GM19372 (cell line): ENCODE results near the gene NRL.
A peak's percentile ranks its signal among the peaks of the same experiment; 100 is the strongest.

Experiments
- ATAC-seq: cut with Tn5 transposase; IDR thresholded peaks from one replicate; pipeline ENCODE4 v1.9.1; 2021; ENCODE audit warnings: mild to moderate bottlenecking, low read depth, moderate library complexity; ENCODE audit not compliant: unreplicated experiment

Gene NRL

DNA sequence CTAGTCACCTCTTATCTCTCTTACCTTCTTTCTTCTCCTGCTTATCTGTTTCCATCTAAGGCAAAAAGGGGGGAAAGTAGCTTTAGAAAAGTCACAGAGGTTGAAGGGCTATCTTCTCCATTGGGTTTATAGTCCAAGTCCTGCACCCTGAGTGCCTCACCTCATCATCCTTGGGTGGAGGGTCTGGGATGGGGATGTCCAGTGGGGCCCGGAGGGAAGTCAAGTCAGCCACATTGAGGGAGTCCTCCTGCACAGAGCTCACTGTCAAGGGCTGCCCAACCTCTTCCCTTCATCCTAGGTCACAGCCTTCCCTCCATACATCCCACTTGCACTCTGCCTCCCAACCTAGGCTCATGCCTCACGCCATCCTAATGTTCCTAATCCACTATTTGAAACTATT is 30.5 kb upstream of the NRL start:
- no peak for ATAC-seq

DNA sequence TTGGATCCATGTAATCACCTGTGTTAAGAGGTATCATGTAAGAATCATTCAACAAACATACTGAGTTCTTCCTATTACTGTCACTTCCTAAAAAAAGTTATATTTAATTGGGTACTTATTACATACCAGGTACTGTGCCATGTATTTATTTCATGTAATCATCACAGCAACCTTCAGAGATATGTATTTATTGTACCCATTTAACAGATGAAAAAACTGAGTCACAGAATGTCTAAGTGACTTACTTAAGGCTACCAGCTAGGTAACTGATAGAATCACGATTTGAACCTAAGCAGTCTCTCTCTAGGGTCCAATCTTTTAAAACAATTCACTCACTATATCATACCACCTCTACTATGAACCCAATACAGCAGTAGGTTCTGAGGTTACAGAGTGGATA is 29.7 kb upstream of the NRL start:
- ATAC-seq = no peak

DNA sequence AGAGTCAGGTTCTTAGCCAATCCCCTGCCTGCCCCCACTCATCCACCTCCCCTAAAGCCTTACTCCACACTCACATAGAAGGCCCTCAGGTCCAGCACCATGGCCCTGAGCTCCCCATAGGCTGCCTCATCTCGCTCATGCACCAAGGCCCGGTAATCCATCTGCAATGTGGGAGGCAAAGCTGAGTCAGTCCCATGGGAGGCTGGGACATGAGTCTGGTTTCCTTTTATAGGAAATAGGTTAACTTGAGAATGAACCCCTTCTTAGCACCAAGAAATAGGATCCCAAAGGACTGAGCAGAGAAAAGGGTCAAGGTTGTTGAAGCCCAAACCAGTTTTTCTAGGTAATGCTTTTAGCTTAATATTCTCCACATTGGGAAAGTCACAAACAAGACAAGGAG is 28.8 kb upstream of the NRL start:
- ATAC-seq = no peak

DNA sequence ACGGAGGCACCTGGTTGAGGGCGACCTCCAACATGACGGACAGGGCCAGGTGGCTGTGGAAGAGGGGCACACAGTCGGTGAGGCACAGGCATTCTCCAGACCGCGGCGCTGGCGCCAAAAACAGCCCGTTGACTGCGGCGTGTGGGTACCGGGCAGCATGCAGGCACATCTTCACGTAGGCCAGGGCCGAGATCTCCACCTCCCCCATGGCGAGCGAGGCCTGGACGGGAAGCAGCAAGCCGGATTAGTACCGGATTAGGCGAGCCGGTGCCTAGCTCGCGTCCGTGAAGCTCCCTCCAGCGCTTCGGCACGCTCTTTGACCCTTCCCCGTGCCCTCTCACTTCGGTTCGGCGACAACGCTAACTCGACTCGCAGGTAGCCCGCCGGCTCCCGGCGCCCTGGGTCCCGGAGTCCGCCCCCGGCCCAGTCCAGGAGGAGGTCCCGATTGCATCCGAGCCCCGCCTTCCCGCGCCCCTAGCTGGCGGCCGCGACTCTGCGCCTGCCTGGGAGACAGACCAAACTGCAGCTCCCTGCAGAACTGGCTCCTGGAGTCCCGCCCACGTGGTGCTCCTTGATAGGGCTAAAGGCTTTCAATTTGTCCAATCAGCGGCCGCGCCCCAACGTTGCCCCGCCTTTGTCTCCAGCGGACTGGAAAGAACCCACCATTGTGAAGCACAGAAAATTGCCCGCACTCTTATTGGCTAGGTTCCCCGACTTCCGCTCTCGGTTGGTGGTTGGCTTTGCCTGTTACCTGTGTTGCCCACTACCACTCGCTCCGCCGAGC is 26.5 kb upstream of the NRL start, which contains the start of gene EMC9:
Gene EMC9, minus strand, starts transcription at position 495 of the 784 bp plus-strand sequence. Its CDS starts 287 bp downstream, at position 208.
- ATAC-seq = peak; percentile 86

DNA sequence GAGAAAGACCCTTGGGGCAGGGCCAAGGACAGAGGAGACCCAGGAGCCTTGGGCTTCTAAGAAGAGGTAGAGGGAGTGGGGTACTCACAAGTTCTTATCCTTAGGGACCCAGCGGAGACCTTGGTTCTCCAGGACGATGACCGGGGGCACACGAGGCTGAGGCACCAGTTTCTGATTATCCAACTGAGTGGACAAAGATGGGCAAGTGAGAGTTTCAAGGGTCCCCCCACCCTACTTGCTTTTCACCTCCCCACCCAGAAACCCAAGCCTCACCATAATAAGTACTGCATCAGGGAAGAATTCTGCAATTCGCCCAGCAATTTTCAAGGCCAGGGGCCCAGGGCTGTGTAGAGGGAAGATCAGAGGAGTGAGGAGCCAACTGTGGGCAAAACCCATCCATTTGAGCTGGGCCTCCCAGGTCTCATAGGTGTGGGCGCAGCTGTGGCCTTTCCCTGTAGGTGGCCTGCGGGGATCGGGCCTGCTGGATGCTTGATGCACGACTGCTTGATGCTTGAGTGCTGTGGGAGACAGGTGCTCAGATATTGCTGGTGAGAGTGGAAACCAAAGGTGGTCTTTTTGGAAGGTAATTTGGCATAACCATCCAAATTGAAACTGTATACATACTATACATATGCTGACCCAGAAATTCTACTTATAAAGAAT is 24.7 kb upstream of the NRL start:
- no peak for ATAC-seq

DNA sequence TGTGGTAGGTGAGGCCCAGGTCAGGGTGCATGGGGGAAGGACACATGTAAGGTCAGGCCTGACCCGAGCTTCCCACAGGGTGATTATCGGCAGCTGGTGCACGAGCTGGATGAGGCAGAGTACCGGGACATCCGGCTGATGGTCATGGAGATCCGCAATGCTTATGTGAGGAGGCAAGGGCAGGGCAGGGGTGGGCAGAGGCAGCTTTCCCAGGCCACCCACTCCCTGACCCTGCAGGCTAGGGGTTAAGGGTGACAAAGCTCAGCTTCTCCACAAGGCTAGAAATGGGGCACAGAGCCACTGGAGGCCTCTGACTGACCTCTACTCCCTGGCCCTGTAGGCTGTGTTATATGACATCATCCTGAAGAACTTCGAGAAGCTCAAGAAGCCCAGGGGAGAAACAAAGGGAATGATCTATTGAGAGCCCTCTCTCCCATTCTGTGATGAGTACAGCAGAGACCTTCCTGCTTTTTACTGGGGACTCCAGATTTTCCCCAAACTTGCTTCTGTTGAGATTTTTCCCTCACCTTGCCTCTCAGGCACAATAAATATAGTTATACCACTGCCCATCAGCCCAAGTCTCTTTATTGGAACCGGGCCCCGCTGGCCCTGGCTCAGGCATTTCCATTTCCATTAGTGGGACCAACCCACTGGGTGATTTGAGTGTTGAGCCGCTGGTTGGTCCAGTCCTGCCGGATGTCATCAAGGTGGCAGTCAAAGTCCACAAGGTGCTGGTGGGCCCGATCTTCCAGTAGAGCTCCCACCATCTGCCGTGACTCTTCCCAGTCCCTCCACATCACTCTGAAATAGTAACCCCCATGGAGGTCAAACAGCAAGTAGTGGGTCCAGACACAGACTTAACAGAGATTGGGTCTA is 23.9 kb upstream of the NRL start:
- ATAC-seq = no peak

DNA sequence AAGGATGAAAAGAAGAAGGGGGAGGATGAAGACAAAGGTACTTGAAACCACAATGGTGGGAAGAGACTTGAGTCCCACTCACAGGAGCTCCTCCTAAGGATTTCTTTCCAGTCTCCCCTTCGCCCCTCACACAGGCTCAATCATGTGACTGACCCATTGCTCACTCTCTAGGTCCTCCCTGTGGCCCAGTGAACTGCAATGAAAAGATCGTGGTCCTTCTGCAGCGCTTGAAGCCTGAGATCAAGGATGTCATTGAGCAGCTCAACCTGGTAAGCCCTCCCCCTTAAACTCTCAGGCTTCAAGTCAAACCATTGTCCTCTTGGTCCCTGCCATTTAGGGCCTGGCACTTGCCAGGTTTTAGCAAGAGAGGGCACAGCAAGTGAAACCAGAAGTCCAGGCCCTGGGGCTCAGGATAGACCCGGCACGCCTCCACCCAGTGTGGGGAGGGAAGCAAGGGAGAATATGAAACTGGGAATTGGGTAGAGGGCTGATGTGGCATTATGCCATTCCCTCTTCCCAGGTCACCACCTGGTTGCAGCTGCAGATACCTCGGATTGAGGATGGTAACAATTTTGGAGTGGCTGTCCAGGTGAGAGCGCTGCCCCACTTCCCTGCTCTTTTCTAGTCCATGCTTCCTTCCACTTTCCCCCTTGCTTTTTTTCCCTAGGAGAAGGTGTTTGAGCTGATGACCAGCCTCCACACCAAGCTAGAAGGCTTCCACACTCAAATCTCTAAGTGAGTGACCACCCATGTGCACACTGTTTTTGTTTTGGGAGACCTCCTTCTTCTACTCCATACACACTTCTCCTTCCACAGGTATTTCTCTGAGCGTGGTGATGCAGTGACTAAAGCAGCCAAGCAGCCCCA is 23.0 kb upstream of the NRL start:
- no peak for ATAC-seq

DNA sequence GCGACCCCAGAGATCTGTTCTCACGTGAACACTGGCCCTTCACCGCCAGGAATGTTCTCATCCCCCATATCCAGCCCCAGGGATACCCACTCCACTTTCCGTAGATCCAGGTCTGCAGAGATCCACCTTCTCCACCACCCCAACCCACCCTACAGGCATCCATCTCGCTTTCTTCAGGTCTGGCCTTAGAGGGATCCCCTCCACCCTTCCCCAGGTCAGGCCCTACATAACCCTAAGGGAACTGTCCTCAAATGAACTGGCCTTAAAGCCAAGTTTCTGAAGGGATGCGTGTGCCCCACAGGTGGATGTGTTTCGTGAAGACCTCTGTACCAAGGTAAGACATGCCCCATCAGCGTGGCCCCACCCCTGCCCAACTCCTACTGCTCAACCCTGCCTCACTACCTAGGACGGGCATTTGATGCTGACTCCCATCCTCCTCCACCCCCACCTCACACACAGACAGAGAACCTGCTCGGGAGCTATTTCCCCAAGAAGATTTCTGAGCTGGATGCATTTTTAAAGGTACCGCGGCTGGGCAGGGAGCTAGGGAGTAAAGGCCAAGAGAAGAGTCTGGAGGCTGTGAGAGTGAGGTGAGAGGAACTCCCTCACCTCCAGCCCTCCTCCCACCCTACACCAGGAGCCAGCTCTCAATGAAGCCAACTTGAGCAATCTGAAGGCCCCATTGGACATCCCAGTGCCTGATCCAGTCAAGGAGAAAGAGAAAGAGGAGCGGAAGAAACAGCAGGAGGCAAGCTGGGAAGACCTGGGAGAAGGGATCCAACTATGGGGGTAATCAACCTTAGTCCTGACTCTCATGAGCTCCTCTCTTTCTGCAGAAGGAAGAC is 22.2 kb upstream of the NRL start:
- no peak for ATAC-seq

DNA sequence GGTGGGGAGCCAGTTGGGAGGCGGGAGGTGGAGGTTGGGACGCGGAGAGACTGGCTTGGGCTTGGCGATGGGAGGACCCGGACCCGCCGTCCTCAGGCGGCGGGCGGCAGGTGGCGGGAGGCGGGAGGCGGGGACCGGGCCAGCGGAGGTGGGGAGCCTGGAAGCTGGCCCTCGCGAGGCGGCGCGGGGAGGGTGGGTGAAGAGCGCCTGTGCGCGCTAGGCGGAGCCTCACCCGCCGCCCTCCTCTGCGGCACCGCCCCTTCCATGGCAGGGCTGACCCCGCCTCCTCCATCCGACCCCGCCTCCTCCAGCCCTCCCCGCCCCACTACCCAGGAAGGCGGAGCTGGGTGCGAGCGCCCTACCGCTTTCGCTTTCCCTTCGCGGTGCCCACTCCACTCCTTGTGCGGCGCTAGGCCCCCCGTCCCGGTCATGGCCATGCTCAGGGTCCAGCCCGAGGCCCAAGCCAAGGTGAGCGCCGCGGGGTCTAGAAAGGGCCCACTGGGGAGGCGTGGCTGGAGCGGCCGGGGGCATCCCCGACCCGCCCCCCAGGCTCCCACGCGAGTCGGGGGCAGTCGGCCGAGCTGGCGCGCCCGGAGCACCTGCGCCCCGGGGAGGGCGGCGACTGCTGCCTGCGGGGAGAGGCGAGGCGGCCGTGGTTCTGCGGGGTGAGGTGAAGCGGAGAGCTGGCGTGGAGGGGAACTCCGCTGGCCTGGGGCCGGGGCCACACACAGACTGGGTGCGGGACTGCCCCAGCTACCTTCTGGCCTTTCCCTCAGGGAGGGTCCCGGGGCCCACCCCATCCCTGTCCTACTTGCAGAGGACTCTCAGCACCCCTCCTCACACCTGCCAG is 21.3 kb upstream of the NRL start, which contains the start of gene PSME1:
Gene PSME1, plus strand, starts transcription at position 361 of the 850 bp plus-strand sequence. Its CDS starts 69 bp downstream, at position 430.
- peak; percentile 84 for ATAC-seq

DNA sequence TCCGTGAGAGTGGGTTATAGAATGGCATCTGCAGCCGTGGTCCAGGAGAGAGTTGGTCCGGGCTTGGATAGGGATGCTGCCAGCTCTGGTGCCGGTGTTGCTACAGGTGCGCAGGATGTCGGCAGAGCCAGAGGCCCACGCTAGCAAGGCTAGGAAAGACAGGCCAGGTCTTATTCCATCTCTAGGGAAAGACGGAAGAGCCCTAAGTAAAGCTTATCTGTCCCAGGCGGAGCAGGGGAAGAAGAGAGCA is 20.8 kb upstream of the NRL start:
- ATAC-seq = peak; percentile 0

DNA sequence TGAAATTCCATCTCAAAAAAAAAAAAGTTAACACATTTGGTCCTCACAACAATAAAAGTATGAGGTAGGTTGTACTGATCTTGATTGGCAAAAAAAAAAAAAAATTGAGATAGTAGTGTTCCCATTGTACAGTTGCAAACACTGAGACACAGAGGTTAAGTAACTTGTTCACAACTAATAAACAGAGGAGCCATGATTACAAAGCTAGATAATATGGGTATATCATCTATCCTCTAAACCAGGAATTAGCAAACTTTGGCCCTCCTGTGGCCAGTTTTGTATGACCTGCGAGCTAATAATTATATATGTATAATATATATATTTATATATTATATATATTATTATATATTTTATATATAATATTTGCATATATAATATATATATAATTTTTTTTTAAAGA is 19.0 kb upstream of the NRL start:
- ATAC-seq = no peak

DNA sequence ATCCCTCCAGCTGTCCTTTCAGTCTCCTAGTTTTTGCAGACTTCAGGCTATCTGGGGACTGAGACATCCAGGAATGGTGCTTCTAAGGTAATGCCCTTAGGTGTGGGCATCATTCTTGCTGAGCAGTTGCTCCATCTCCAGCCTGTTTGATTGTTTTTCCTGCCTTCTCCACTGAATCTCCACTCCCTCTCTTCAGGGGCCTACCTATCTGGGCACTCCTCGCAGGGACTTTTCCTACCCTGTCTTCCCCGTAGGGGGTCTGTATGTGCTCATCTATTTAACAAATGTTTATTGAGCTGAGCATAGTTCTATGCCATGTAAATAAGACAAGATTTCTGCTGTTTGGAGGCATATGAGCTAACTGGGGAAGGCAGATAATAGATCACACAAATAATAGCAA is 18.2 kb upstream of the NRL start:
- no peak for ATAC-seq

DNA sequence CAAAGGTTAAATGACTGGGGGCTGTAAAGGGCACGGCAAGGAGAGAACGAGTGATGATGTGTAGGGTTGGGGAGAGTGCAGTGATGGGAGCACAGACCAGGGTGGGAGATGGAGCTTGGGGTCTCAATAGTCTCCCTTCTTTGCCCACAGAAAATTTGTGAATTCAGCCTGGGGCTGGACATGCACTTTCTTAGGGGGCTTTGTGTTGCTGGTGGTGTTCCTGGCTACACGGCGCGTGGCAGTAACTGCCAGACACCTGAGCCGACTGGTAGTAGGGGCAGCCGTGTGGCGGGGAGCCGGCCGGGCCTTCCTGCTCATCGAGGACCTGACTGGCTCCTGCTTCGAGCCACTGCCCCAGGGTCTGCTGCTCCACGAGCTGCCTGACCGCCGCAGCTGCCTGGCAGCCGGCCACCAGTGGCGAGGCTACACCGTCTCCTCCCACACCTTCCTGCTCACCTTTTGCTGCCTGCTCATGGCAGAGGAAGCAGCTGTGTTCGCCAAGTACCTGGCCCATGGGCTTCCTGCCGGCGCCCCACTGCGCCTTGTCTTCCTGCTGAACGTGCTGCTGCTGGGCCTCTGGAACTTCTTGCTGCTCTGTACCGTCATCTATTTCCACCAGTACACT is 17.4 kb upstream of the NRL start:
- ATAC-seq = no peak

DNA sequence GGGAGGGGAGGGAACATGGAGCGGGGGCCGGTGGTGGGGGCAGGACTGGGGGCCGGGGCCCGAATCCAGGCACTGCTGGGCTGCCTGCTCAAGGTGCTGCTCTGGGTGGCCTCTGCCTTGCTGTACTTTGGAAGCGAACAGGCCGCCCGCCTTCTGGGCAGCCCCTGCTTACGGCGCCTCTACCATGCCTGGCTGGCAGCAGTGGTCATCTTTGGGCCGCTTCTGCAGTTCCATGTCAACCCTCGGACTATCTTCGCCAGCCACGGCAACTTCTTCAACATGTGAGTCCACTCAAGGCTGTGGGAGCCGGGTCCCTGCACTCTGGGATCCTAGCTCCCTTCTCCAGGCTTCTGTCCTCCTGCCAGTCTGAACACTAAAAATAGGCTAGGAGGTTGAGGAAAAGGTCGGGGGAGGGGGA is 16.8 kb upstream of the NRL start:
- ATAC-seq = no peak

DNA sequence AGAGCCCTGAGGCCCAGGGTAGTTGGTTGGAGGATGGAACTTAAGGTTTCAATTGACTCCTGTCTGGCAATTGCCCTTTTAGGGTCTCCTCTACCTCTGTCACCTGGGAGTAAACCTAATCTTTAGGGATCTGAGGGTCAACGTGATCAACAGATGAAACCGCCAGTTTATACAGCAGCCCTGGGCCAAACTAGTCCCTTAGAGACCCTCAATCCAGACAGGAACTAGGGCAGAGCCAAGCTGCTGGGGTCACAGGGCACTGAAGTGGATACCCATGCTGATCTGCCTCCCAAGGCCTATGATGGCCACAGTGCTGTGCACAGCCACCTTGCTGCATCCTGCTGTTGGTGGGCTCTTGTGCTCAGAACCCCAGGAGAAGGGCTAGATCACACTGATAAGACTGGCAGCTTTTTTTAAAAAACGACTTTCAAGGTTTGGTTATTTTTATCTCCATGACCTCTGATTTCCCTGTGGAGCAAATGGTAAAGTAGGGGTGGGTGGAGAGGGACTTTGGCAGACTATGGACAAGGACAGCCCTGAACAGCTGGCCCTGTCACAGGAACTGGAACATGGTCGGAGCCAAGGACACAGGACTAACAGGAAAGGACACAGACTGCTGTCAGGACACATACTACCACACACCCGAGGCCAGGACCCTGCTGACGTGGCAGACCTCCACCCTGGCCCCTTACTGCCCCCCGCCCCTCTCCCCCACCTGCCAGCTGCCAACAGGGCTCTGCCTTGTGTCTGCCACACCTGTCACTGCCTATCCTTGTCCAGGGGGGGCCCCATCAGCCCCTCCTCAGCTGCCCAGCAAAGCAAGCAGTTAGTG is 16.2 kb upstream of the NRL start:
- ATAC-seq = no peak

DNA sequence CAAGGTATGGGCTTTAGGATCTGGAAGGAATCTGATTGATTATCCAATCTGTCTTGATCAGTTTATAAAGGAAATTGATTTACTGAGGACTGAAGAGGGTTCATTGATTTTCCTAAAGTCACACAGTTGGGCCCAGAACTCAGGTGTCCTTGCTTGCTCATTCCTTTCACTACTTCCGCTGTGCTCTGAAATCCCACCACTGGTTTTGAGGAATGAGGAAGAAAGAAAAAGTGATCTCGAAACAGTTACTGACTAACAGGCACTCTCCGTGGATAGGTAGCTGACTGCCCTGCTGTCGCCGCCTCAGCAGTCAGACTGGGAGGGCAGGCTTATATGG is 15.6 kb upstream of the NRL start, which contains the start of gene FITM1:
Gene FITM1, plus strand, starts transcription at position 280 of the 337 bp plus-strand sequence. CDS start 905 bp downstream, outside the sequence.
- ATAC-seq = no peak

DNA sequence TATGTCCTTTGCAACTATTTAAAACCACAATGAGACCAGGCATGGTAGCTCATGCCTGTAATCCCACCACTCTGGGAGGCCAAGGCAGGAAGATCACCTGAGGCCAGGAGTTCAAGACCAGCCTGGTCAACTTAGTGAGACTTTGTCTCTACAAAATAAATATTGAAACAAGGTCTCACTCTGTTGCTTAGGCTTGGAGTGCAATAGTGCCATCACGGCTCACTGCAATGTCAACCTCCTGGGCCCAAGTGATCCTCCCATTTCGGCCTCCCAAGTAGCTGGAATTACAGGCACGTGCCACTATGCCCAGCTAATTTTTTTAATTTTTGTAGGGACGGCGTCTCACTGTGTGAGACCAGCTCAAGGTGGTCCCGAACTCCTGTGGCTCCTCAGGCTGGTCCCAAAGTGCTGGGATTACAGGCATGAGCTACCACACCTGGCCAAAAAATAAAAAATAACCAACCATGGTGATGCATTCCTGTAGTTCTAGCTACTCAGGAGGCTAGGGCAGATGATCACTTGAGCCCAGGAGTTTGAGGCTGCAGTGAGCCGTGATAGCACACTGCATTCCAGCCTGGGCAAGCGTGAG is 14.8 kb upstream of the NRL start:
- ATAC-seq = no peak
